ENCODE results near the gene PHEX. TPM values are rescaled to one million over a fixed set of nuclear protein-coding genes. Genes with fewer than 3 reads are reported as not detected.

Gene PHEX
- total RNA-seq, 1 donor from 2014 or later = 0.96 TPM

DNA sequence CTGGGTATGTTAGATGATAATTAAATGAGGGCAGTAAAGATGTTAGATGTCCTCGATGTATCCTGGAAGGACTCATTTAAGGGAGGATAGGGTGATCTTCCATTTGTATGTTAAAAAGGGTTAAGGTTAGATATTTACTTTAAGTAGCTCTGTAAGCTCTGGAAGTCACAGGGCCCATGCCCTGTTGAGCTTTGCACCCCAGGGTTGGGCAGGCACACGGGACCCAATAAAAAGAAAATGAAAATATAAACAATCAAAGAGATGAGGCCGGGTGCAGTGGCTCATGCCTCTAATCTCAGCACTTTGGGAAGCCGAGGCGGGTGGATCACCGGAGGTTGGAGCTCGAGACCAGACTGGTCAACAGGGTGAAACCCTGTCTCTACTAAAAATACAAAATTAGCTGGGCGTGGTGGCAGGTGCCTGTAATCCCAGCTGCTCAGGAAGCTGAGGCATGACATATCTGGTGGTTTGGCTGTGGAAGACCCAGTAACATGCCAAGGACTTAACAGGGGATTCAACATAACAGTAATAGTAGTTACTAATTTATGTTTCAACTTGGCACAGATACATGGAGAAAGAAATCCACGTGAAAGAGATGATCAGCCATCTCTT is 16.9 kb upstream of the PHEX start:
- H3K27ac ChIP-seq = no peak overlapping the region
- intact Hi-C loops (cut with DNase I) = no loop called here
- DNase-seq (ENCODE audit: low spot score in 2 of 2) = no peak
- no peaks in the 10 kb centered on the region for H3K4me1 ChIP-seq
- H3K27me3 ChIP-seq = no peaks in the 10 kb centered on the region
- H3K9me3 ChIP-seq = no peaks in the 10 kb centered on the region
- TF ChIP-seq CTCF (IDR thresholded peaks at IDR 0.05) = no peak
- H3K36me3 ChIP-seq = no peaks in the 10 kb centered on the region
- no peak overlapping the region for H3K4me3 ChIP-seq

DNA sequence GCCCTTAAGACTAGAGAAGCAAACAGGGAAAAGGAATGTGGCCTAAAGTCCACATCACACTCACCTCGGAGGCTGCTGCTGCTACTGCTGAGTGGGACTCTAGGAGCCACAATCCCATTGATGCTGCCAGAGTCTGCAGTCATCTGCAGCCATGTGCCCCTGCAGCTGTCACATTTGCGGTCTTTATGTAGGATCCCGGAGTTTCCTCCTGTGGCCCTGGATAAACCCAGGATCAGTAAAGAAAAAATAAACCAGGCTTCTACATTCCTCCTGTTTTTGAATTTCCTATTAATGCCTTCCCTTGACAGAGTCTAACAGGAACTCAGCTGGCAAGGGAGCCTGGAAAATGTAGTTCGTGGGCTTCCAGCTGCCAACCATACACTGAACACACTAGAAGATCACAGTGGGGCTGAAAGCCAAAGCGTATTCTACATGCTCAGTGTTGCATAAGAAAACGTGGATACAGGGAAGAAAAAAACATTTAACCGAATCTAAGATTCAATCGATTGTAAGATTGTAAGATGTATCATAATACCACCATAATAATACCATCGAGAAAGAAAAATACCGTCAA is 10.3 kb upstream of the PHEX start:
- Histone ChIP-seq H3K27ac (no peak overlapping the region), H3K4me1 (no peaks in the 10 kb centered on the region), H3K36me3 (no peaks in the 10 kb centered on the region), H3K4me3 (no peak overlapping the region), H3K27me3 (no peaks in the 10 kb centered on the region), H3K9me3 (no peaks in the 10 kb centered on the region)
- DNase-seq (ENCODE audit: low spot score in 2 of 2) = no peak
- intact Hi-C loops (cut with DNase I) = no loop called here
- TF ChIP-seq CTCF (IDR thresholded peaks at IDR 0.05) = no peak

GRCh38 chrX:22024577-22024976 is 7.5 kb upstream of the PHEX start:
- Histone ChIP-seq H3K36me3 (no peaks in the 10 kb centered on the region), H3K9me3 (no peaks in the 10 kb centered on the region), H3K27ac (no peak overlapping the region), H3K4me1 (no peaks in the 10 kb centered on the region), H3K4me3 (no peak overlapping the region), H3K27me3 (no peaks in the 10 kb centered on the region)
- no peak for TF ChIP-seq CTCF (IDR thresholded peaks at IDR 0.05)
- intact Hi-C loops (cut with DNase I) = no loop called here
- no peak for DNase-seq (ENCODE audit: low spot score in 2 of 2)

- no peak overlapping the region for H3K4me3 ChIP-seq
- no peaks in the 10 kb centered on the region for H3K9me3 ChIP-seq
- no peak overlapping the region for H3K27ac ChIP-seq
- TF ChIP-seq CTCF (IDR thresholded peaks at IDR 0.05) = no peak
- intact Hi-C loops (cut with DNase I) = no loop called here
- H3K27me3 ChIP-seq = no peaks in the 10 kb centered on the region
- no peaks in the 10 kb centered on the region for H3K36me3 ChIP-seq
- no peak for DNase-seq (ENCODE audit: low spot score in 2 of 2)
- no peaks in the 10 kb centered on the region for H3K4me1 ChIP-seq
These were observed 6.4 kb upstream of the PHEX start for GRCh38 chrX:22025751-22026150.

DNA sequence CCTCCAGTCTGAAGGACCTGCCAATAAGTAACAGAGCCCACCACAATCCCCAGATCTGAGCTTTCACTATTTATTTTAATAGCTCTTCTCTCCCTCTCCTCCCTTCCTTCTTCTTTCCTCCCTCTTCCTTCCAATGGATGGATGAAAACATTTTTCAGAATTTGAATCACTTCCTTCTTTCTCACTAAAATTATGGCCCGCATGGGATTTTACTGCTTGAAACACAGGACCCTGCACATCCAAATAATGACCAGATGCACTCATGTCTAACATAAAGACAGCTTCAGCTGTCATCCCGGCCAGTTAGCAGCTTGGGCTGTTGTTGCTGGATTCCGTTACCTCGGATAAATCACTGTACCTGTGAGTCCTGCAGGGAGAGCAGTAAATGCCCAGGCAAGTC is 5.4 kb upstream of the PHEX start:
- TF ChIP-seq CTCF (IDR thresholded peaks at IDR 0.05) = no peak
- H3K27ac ChIP-seq = no peak overlapping the region
- H3K36me3 ChIP-seq = no peaks in the 10 kb centered on the region
- intact Hi-C loops (cut with DNase I) = no loop called here
- DNase-seq (ENCODE audit: low spot score in 2 of 2) = no peak
- H3K27me3 ChIP-seq = no peaks in the 10 kb centered on the region
- no peaks in the 10 kb centered on the region for H3K4me1 ChIP-seq
- no peaks in the 10 kb centered on the region for H3K9me3 ChIP-seq
- H3K4me3 ChIP-seq = no peak overlapping the region

DNA sequence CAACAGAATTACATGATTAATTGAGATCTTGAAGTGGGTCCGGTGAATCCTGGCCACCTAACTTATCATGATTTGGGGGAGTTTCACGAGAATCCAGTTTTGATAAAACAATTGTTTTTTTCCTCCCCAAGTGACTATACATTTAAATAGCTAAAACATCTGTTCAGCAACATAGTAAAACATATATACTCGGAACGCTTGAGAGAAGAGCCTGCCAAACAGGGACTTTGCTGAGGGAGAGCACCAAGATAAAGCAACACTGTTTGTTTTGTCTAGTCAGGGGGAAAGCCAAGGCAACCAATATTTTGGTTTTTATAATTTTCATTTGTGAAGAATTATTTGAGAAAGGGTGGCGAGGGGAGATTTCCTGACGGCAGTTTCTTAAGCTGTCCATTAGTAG is 381 bp downstream of the PHEX start:
- intact Hi-C loops (cut with DNase I) = no loop called here
- no peaks in the 10 kb centered on the region for H3K27me3 ChIP-seq
- TF ChIP-seq CTCF (IDR thresholded peaks at IDR 0.05) = no peak
- DNase-seq (ENCODE audit: low spot score in 2 of 2) = no peak
- no peak overlapping the region for H3K4me3 ChIP-seq
- no peaks in the 10 kb centered on the region for H3K9me3 ChIP-seq
- H3K27ac ChIP-seq = no peak overlapping the region
- H3K36me3 ChIP-seq = no peaks in the 10 kb centered on the region
- no peaks in the 10 kb centered on the region for H3K4me1 ChIP-seq

Data from ascending aorta (tissue), 2 donors.